Erythroblast (primary cell): ENCODE data around the gene HEXB.

Experiments
- GATA1 ChIP-seq: IDR thresholded peaks from 2 replicates; pipeline ENCODE4 v1.6.1; 2011; ENCODE audit warnings: low read depth, mild to moderate bottlenecking, control low read depth, low read length, moderate library complexity
- POLR2A ChIP-seq: IDR thresholded peaks from 2 replicates; pipeline ENCODE4 v1.6.1; 2011; ENCODE audit warnings: mild to moderate bottlenecking, low read length

DNA sequence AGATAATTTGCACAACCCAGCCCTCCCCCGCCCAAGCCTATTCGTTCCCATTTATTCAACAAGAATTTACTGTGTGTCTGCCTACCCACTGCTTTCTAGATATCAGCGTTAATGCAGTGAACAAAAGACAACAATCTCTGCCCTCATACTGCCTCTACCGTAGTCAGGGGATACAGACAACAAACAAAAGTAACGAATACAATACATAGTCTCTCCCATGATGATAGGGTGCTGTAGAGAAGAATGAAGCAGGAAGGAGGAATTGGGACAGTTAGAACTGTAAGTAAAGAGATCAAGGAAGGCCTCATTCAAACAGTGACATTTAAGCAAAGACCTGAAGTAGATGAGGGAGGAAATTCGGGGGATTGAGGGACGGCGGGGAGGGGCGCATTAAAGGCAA, 80.2 kb downstream of the HEXB start:
- TF ChIP-seq POLR2A (no peak), GATA1 (no peak)
